Osteocyte (in vitro differentiated cells): Measurements from ENCODE around the gene TMEM208. TPM values are rescaled to one million over a fixed set of nuclear protein-coding genes. Genes with fewer than 3 reads are reported as not detected.

Experiments used
- DNase-seq: peaks from one replicate; pipeline ENCODE4 v3.0.0; 2021; ENCODE audit warnings: mixed read lengths; ENCODE audit not compliant: unreplicated experiment; ENCODE audit errors: extremely low spot score
- H3K27ac Mint-ChIP-seq: one replicate; pipeline ENCODE4 v1.8.0; 2021; ENCODE audit warnings: mild to moderate bottlenecking, mixed read lengths; ENCODE audit not compliant: unreplicated experiment
- H3K27me3 Mint-ChIP-seq: one replicate; pipeline ENCODE4 v1.8.0; 2021; ENCODE audit warnings: mixed read lengths; ENCODE audit not compliant: unreplicated experiment
- H3K36me3 Mint-ChIP-seq: one replicate; pipeline ENCODE4 v1.8.0; 2021; ENCODE audit warnings: mixed read lengths; ENCODE audit not compliant: unreplicated experiment
- H3K4me1 Mint-ChIP-seq: one replicate; pipeline ENCODE4 v1.8.0; 2021; ENCODE audit warnings: mixed read lengths; ENCODE audit not compliant: unreplicated experiment
- H3K4me3 Mint-ChIP-seq: one replicate; pipeline ENCODE4 v1.8.0; 2021; ENCODE audit warnings: mild to moderate bottlenecking, moderate library complexity, mixed read lengths; ENCODE audit not compliant: unreplicated experiment
- H3K9me3 Mint-ChIP-seq: one replicate; pipeline ENCODE4 v1.8.0; 2021; ENCODE audit warnings: mixed read lengths; ENCODE audit not compliant: unreplicated experiment
- total RNA-seq: library from RNA; stranded (reverse); gene quantifications from 2 replicates; pipeline ENCODE4 v1.2.1, GENCODE V29; 2021
- TF ChIP-seq, protein P1 (sequence below): fragments of 200-600 bp; sonication (generic); IDR thresholded peaks from 2 replicates; pipeline ENCODE4 v1.5.0; 2021; ENCODE audit warnings: antibody characterized with exemption, mild to moderate bottlenecking, moderate library complexity

TMEM208 gene
- total RNA-seq, 1 donor from 2014 or later, result 41.0 TPM

GRCh38 chr16:67264277-67264676 is 37.3 kb downstream of the TMEM208 start:
- Mint-ChIP-seq H3K27ac (no peak overlapping the region), H3K27me3 (no peaks in the 10 kb centered on the region), H3K4me1 (peaks cover 7% of the 10 kb centered on the region), H3K36me3 (no peaks in the 10 kb centered on the region), H3K4me3 (no peak overlapping the region), H3K9me3 (no peaks in the 10 kb centered on the region)
- DNase-seq, result no peak
- TF ChIP-seq, protein P1, sequence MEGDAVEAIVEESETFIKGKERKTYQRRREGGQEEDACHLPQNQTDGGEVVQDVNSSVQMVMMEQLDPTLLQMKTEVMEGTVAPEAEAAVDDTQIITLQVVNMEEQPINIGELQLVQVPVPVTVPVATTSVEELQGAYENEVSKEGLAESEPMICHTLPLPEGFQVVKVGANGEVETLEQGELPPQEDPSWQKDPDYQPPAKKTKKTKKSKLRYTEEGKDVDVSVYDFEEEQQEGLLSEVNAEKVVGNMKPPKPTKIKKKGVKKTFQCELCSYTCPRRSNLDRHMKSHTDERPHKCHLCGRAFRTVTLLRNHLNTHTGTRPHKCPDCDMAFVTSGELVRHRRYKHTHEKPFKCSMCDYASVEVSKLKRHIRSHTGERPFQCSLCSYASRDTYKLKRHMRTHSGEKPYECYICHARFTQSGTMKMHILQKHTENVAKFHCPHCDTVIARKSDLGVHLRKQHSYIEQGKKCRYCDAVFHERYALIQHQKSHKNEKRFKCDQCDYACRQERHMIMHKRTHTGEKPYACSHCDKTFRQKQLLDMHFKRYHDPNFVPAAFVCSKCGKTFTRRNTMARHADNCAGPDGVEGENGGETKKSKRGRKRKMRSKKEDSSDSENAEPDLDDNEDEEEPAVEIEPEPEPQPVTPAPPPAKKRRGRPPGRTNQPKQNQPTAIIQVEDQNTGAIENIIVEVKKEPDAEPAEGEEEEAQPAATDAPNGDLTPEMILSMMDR, result no peak

DNA sequence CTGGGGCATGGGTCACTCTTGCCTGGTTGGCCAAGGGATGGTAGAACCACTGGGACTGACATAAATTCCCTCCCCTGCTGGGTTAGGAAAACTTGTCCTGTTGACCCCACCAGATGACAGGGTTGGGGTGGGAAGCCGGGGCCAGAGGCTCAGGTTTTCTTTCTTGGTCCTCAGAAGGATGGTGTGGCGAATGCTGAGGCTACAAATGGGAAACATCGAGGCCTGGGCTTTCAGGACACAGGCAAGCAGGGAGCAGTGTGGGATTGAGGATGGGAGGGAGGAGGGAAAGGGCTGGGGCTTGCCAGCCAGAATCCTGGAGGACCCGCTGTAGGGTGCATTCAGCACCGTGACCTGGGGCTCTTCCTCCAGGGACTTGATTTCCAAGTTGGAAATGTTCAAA is 37.9 kb downstream of the TMEM208 start:
- Mint-ChIP-seq H3K36me3 (no peaks in the 10 kb centered on the region), H3K4me3 (no peak overlapping the region), H3K9me3 (no peaks in the 10 kb centered on the region), H3K27ac (no peak overlapping the region), H3K27me3 (no peaks in the 10 kb centered on the region), H3K4me1 (peaks cover 7% of the 10 kb centered on the region)
- TF ChIP-seq, protein P1, result no peak
- DNase-seq, result no peak

DNA sequence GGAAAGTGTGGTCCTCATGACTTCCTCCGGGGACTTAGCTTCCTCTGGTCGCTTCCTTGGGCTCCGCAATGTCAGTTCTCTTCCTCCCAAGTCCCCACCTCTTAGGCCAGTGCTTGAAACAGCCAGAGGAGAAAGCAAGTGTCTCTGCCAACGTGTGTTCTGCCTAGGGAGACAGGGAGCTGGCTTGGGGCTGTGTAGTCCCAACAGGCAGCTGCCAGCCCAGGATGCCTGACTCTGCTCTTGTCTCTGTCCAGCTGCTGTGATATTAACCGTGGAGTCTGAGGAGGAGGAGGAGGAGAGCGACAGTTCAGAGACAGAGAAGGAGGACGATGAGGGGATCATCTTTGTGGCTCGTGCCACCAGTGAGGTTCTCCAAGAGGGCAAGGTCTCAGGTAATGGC is 38.9 kb downstream of the TMEM208 start:
- H3K27ac Mint-ChIP-seq, result no peak overlapping the region
- no peak for DNase-seq

GRCh38 chr16:67268136-67268579 is 41.2 kb downstream of the TMEM208 start:
- H3K4me1 Mint-ChIP-seq, result peaks cover 4% of the 10 kb centered on the region
- H3K9me3 Mint-ChIP-seq, result no peaks in the 10 kb centered on the region
- no peaks in the 10 kb centered on the region for H3K27me3 Mint-ChIP-seq
- DNase-seq, result no peak
- TF ChIP-seq, protein P1, result no peak
- H3K27ac Mint-ChIP-seq, result no peak overlapping the region
- H3K36me3 Mint-ChIP-seq, result no peaks in the 10 kb centered on the region
- no peak overlapping the region for H3K4me3 Mint-ChIP-seq

More for the DNA sequence above, 38.9 kb downstream of the TMEM208 start:
- no peak overlapping the region for H3K4me3 Mint-ChIP-seq
- H3K27me3 Mint-ChIP-seq, result no peaks in the 10 kb centered on the region
- H3K4me1 Mint-ChIP-seq, result peaks cover 6% of the 10 kb centered on the region
- TF ChIP-seq, protein P1, result no peak
- no peaks in the 10 kb centered on the region for H3K9me3 Mint-ChIP-seq
- H3K36me3 Mint-ChIP-seq, result no peaks in the 10 kb centered on the region

DNA sequence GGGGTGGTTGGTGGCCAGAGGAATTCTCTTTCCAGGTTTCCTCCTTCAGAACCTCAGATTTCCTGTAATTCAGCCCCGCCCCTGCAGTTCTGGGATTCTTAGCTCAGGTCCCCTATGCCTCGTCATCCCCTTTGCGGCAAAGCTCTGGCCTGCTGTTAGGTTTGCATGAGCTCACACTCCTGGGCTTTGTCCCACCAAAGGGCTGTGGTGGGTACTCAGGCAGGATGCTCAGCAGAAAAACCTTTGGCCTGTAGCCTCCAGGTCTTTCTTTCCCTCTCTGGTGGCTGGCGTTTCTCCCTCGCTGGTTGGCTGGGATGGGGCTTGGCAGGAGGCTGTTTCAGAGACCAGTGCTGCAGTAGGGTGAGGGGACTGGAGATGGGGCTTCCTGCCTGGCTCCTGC is 42.8 kb downstream of the TMEM208 start:
- Mint-ChIP-seq H3K9me3 (no peaks in the 10 kb centered on the region), H3K4me3 (no peak overlapping the region), H3K27ac (no peak overlapping the region), H3K27me3 (no peaks in the 10 kb centered on the region), H3K36me3 (no peaks in the 10 kb centered on the region), H3K4me1 (peaks cover 4% of the 10 kb centered on the region)
- no peak for DNase-seq
- TF ChIP-seq, protein P1, result no peak
